PFSK-1 (cell line): ENCODE results near the gene LIPC.

ENCODE experiments used
- FOXP2 ChIP-seq: optimal IDR thresholded peaks from 2 replicates; pipeline ENCODE3; 2011; ENCODE audit warnings: borderline replicate concordance, control low read depth, inconsistent platforms; ENCODE audit not compliant: insufficient read depth; ENCODE audit errors: extremely low read length, extremely low read depth
- POLR2AphosphoS5 ChIP-seq: IDR thresholded peaks from 2 replicates; pipeline ENCODE4 v1.6.1; 2012; ENCODE audit warnings: low read depth, mild to moderate bottlenecking, control low read depth, low read length, moderate library complexity
- REST ChIP-seq, 2 experiments: IDR thresholded peaks; 2 replicates each; pipeline versions ENCODE4 v1.6.1 to v1.8.0; 2011 to 2012; ENCODE audit warnings: low read depth in 2 of 2, low read length in 2 of 2, control low read depth in 1 of 2, inconsistent platforms in 1 of 2, mild to moderate bottlenecking in 1 of 2, moderate library complexity in 1 of 2; ENCODE audit not compliant: insufficient read depth in 1 of 2
- SIN3A ChIP-seq: IDR thresholded peaks from 2 replicates; pipeline ENCODE4 v1.6.1; 2012; ENCODE audit warnings: mild to moderate bottlenecking, low read length, moderate library complexity, borderline replicate concordance; ENCODE audit not compliant: insufficient read depth
- TAF1 ChIP-seq: IDR thresholded peaks from 2 replicates; pipeline ENCODE4 v1.6.1; 2012; ENCODE audit warnings: low read length, control low read depth, borderline replicate concordance; ENCODE audit not compliant: insufficient read depth

DNA sequence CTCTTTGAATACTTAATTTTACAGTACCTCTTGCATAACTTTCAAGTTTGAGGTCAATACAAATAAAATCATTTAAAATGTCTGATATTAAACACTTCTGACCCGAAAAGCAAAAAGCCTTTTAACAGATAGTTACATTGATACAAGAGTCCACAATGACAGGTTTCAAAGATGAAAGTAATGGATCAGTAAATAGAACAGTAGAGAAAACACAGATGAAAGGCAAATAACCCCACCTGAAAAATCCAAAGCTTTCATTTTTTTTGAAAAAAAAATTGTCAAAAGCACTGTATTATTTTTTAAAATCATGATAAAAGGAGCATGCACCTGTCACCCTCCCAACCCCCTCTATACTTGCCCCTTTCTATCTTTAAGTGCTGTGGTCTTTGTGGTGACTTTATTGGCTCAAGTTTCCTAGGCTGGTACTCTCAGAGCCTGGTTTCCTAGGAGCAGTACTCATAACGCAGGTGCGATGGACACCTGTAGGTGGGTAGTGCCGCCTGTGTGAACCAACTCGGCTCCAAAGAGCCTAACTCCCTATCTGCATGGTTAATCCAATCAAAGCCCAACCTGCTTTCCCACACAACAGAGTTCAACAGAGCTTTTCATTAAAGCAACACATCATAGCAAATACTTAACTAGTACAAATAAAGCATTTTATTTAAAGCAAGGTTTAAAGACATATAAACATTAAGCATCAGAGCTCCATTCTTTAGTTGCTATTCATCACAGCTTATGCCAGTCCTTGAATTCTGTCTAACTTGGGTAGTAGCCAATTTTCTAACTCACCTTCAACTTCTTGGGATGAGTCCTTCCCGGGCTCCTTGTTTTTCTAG is 32.2 kb downstream of the LIPC start:
- TF ChIP-seq SIN3A (no peak), POLR2AphosphoS5 (no peak), REST (IDR thresholded peaks at IDR 0.05; ENCODE audit: insufficient read depth in 1 of 2, low read depth in 2 of 2, low read length in 2 of 2) (no peak), TAF1 (no peak), FOXP2 (no peak)
